ENCODE data around the gene LARGE1. TPM values are rescaled to one million over a fixed set of nuclear protein-coding genes. Genes with fewer than 3 reads are reported as not detected.

Gene LARGE1
- total RNA-seq, 1 donor from 2014 or later: 29.5 TPM

DNA sequence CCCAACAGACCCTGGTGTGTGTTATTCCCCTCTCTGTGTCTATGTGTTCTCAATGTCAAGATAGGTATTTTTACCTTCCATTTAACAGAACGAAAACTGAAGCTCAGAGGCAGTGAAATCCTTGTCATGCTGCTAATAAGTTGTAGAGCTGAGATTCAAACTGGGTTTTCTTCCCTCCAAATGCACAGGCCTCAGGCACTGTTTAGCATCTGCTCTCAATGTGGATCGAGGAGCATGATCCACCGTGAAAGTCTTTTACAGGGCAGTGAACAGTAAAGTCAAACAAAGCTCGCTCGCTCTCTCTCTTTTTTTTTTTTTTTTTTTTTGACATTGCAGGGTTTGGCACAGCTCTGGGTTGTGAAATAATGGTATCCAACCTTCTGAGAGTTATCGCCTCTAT is 461.1 kb downstream of the LARGE1 start:
- DNase-seq (ENCODE audit: extremely low spot score in 2 of 2): no peak
- Histone ChIP-seq H3K9me3 (peaks cover 9% of the 10 kb centered on the region), H3K27me3 (no peaks in the 10 kb centered on the region), H3K27ac (no peak overlapping the region), H3K4me3 (no peak overlapping the region), H3K4me1 (no peaks in the 10 kb centered on the region), H3K36me3 (no peaks in the 10 kb centered on the region)
- intact Hi-C loops (cut with DNase I): no loop called here
- TF ChIP-seq CTCF (IDR thresholded peaks at IDR 0.05): no peak
- TF ChIP-seq POLR2AphosphoS5 (IDR thresholded peaks at IDR 0.05; ENCODE audit: insufficient read depth in 1 of 2, low read depth in 1 of 2): no peak
- no peak for TF ChIP-seq POLR2A (IDR thresholded peaks at IDR 0.05)

DNA sequence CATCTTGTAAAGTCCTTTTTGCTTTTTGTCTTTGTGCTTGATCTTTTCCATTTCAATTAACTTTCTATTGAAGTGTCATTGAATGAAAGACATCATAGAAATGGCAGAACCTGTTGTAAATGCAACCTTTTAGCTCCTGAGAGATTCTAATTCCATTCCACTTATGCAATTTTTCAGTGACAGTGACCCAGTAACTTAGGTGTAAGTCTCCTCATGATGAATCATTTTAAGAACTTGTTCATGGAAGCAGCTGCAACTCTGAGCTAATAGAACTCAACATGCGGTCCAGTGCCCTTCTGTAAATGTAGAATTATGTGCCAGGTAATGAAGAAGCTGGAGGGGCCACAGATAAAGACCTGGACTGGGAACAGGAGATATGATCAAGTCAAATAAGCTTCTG is 463.8 kb downstream of the LARGE1 start:
- Histone ChIP-seq H3K36me3 (no peaks in the 10 kb centered on the region), H3K27me3 (no peaks in the 10 kb centered on the region), H3K4me1 (no peaks in the 10 kb centered on the region), H3K4me3 (no peak overlapping the region), H3K27ac (no peak overlapping the region), H3K9me3 (no peaks in the 10 kb centered on the region)
- DNase-seq (ENCODE audit: extremely low spot score in 2 of 2): no peak
- TF ChIP-seq POLR2A (IDR thresholded peaks at IDR 0.05): no peak
- no peak for TF ChIP-seq POLR2AphosphoS5 (IDR thresholded peaks at IDR 0.05; ENCODE audit: insufficient read depth in 1 of 2, low read depth in 1 of 2)
- no peak for TF ChIP-seq CTCF (IDR thresholded peaks at IDR 0.05)
- intact Hi-C loops (cut with DNase I): no loop called here

DNA sequence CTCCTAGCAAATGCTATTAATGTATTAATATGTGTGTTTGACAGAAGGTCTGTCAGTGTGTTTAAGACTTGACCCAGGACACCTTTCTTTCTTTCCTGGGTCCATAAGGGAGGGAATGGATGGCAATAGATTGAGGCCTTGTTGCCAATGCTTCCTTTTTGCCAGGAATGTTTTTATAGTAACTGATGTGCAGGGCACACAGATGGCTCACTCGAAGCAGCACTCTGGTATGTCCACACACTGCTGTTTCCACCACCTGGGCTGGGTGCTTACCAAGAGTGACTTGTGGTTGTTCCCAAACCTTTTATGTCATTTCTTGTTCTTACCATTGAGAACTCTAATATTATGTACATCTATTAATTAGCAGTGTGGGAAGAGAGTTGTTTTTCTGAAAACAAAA is 465.2 kb downstream of the LARGE1 start:
- intact Hi-C loops (cut with DNase I): no loop called here

GRCh38 chr22:33451866-33452469 is 468.3 kb downstream of the LARGE1 start:
- Histone ChIP-seq H3K27me3 (no peaks in the 10 kb centered on the region), H3K4me1 (no peaks in the 10 kb centered on the region), H3K36me3 (no peaks in the 10 kb centered on the region), H3K9me3 (no peaks in the 10 kb centered on the region), H3K27ac (no peak overlapping the region), H3K4me3 (no peak overlapping the region)
- no peak for TF ChIP-seq POLR2A (IDR thresholded peaks at IDR 0.05)
- TF ChIP-seq POLR2AphosphoS5 (IDR thresholded peaks at IDR 0.05; ENCODE audit: insufficient read depth in 1 of 2, low read depth in 1 of 2): no peak
- TF ChIP-seq CTCF (IDR thresholded peaks at IDR 0.05): no peak
- no peak for DNase-seq (ENCODE audit: extremely low spot score in 2 of 2)
- intact Hi-C loops (cut with DNase I): no loop called here

More for the DNA sequence above, 465.2 kb downstream of the LARGE1 start:
- Histone ChIP-seq H3K27me3 (no peaks in the 10 kb centered on the region), H3K27ac (no peak overlapping the region), H3K9me3 (no peaks in the 10 kb centered on the region), H3K36me3 (no peaks in the 10 kb centered on the region), H3K4me3 (no peak overlapping the region), H3K4me1 (no peaks in the 10 kb centered on the region)
- no peak for DNase-seq (ENCODE audit: extremely low spot score in 2 of 2)
- TF ChIP-seq CTCF (IDR thresholded peaks at IDR 0.05) (no peak), POLR2A (IDR thresholded peaks at IDR 0.05) (no peak), POLR2AphosphoS5 (IDR thresholded peaks at IDR 0.05; ENCODE audit: insufficient read depth in 1 of 2, low read depth in 1 of 2) (no peak)

DNA sequence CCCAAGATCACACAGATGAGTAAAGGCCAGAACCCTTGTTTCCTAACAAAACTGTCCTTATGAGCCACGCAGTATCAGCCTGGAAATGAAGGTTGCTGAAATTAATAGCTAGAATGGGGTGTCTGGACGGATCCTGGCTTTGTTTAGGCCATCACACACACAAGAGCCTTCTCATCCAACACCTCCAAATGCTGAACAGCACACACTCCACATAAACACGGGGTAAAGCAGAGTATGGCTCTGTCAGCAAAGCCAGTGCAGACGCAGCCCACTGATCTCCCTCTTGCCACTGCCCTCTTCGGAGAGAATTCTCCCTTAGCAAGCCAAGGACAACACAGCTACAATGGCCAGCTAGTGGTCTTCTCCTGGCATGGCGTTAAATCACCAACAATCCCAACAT is 469.5 kb downstream of the LARGE1 start:
- Histone ChIP-seq H3K4me1 (no peaks in the 10 kb centered on the region), H3K27ac (no peak overlapping the region), H3K36me3 (no peaks in the 10 kb centered on the region), H3K9me3 (no peaks in the 10 kb centered on the region), H3K4me3 (no peak overlapping the region), H3K27me3 (no peaks in the 10 kb centered on the region)
- intact Hi-C loops (cut with DNase I): no loop called here
- DNase-seq (ENCODE audit: extremely low spot score in 2 of 2): no peak
- TF ChIP-seq CTCF (IDR thresholded peaks at IDR 0.05) (no peak), POLR2AphosphoS5 (IDR thresholded peaks at IDR 0.05; ENCODE audit: insufficient read depth in 1 of 2, low read depth in 1 of 2) (no peak), POLR2A (IDR thresholded peaks at IDR 0.05) (no peak)
